IMR-90 (cell line): ENCODE results near the gene SH3BP2. TPM values are rescaled to one million over a fixed set of nuclear protein-coding genes. Genes with fewer than 3 reads are reported as not detected.

Experiments
- ATAC-seq: fragments of 200-7000 bp; cut with Tn5 transposase; 2 replicates; pipeline ENCODE4 v1.9.1; 2020; ENCODE audit warnings: low read depth, mild to moderate bottlenecking, moderate library complexity
- BruUV-seq: library from RNA; stranded (reverse); fragments of 400-500 nt; replicated peaks from 2 replicates; lab custom pipeline; 2021; lab: Mats Ljungman, UMichigan
- CTCF ChIA-PET: fragments of 300-600 bp; formaldehyde crosslinking; extraction: SDS; loops from one replicate; lab custom pipeline; 2021; ENCODE audit warnings: antibody characterized with exemption; lab: Yijun Ruan, JAX
- POLR2A ChIA-PET: fragments of 300-600 bp; sonication (Branson Sonifier 250); formaldehyde crosslinking; loops from one replicate; lab custom pipeline; 2022; ENCODE audit warnings: antibody characterized with exemption; ENCODE audit not compliant: unreplicated experiment; lab: Charles Lee
- DNase-seq: peaks from one replicate; pipeline ENCODE4 v3.0.0; 2013
- H2AFZ ChIP-seq: replicated peaks from 2 replicates; pipeline ENCODE3; 2013; ENCODE audit warnings: low read length, mild to moderate bottlenecking; ENCODE audit not compliant: poor library complexity
- H2AK5ac ChIP-seq: 2 replicates; pipeline ENCODE4 v1.6.1; 2013; ENCODE audit warnings: low read depth, low read length, inconsistent platforms
- H2AK9ac ChIP-seq: replicated peaks from 2 replicates; pipeline ENCODE3; 2013; ENCODE audit warnings: mild to moderate bottlenecking, low read depth, low read length, moderate library complexity; ENCODE audit not compliant: poor library complexity
- H2BK120ac ChIP-seq: 2 replicates; pipeline ENCODE4 v1.6.1; 2013; ENCODE audit warnings: low read depth, low read length, inconsistent platforms
- H2BK15ac ChIP-seq: 3 replicates; pipeline ENCODE4 v1.6.1; 2013; ENCODE audit warnings: low read depth, low read length, inconsistent platforms
- H2BK20ac ChIP-seq: 2 replicates; pipeline ENCODE4 v1.6.1; 2013; ENCODE audit warnings: low read depth, mild to moderate bottlenecking, inconsistent platforms, low read length, moderate library complexity
- H2BK5ac ChIP-seq: 2 replicates; pipeline ENCODE4 v1.6.1; 2013; ENCODE audit warnings: mild to moderate bottlenecking, low read depth, low read length, inconsistent platforms; ENCODE audit not compliant: poor library complexity, severe bottlenecking
- H3K14ac ChIP-seq: replicated peaks from 2 replicates; pipeline ENCODE4 v1.6.1; 2013; ENCODE audit warnings: low read depth, low read length, inconsistent platforms
- H3K18ac ChIP-seq: 2 replicates; pipeline ENCODE4 v1.6.1; 2013; ENCODE audit warnings: low read depth, low read length, control low read depth
- H3K23ac ChIP-seq: 2 replicates; pipeline ENCODE4 v1.6.1; 2013; ENCODE audit warnings: low read depth, low read length, inconsistent platforms
- H3K27ac ChIP-seq: 2 replicates; pipeline ENCODE4 v1.5.1; 2013; ENCODE audit warnings: mild to moderate bottlenecking, control low read depth, low read length; ENCODE audit not compliant: insufficient read depth
- H3K27me3 ChIP-seq: 2 replicates; pipeline ENCODE4 v1.6.1; 2013; ENCODE audit warnings: low read length; ENCODE audit not compliant: control insufficient read depth, insufficient read depth
- H3K36me3 ChIP-seq: 2 replicates; pipeline ENCODE4 v1.6.1; 2013; ENCODE audit warnings: low read length, mixed read lengths; ENCODE audit not compliant: control insufficient read depth, insufficient read depth
- H3K4ac ChIP-seq: 2 replicates; pipeline ENCODE4 v1.6.1; 2013; ENCODE audit warnings: low read depth, low read length, inconsistent platforms
- H3K4me1 ChIP-seq: 2 replicates; pipeline ENCODE4 v1.6.1; 2013; ENCODE audit warnings: low read length, mixed read lengths; ENCODE audit not compliant: control insufficient read depth, insufficient read depth
- H3K4me2 ChIP-seq: 2 replicates; pipeline ENCODE4 v1.6.1; 2013; ENCODE audit warnings: low read depth, mild to moderate bottlenecking, control low read depth, low read length, moderate library complexity
- H3K4me3 ChIP-seq: 2 replicates; pipeline ENCODE4 v1.5.1; 2013; ENCODE audit warnings: low read depth, mild to moderate bottlenecking, control low read depth, low read length, moderate library complexity; ENCODE audit not compliant: insufficient read depth
- H3K56ac ChIP-seq: 2 replicates; pipeline ENCODE4 v1.6.1; 2013; ENCODE audit warnings: low read length, inconsistent platforms; ENCODE audit not compliant: insufficient read depth; ENCODE audit errors: extremely low read depth
- H3K79me1 ChIP-seq, 2 experiments: 2 replicates each; pipeline ENCODE4 v1.6.1; 2013; ENCODE audit warnings: low read length in 2 of 2, inconsistent platforms in 1 of 2, low read depth in 1 of 2
- H3K9ac ChIP-seq: 2 replicates; pipeline ENCODE4 v1.6.1; 2013; ENCODE audit warnings: low read depth, low read length, control low read depth
- H3K9me1 ChIP-seq: 2 replicates; pipeline ENCODE4 v1.6.1; 2013; ENCODE audit warnings: low read length, inconsistent platforms; ENCODE audit not compliant: insufficient read depth
- H3K9me3 ChIP-seq: 2 replicates; pipeline ENCODE4 v1.6.1; 2013; ENCODE audit warnings: low read length; ENCODE audit not compliant: control insufficient read depth, insufficient read depth
- H4K20me1 ChIP-seq: 2 replicates; pipeline ENCODE4 v1.6.1; 2013; ENCODE audit warnings: low read length, inconsistent platforms; ENCODE audit not compliant: insufficient read depth
- H4K5ac ChIP-seq: 2 replicates; pipeline ENCODE4 v1.6.1; 2013; ENCODE audit warnings: mild to moderate bottlenecking, low read depth, low read length, control low read depth
- H4K8ac ChIP-seq, 2 experiments: 2 replicates each; pipeline ENCODE4 v1.6.1; 2013; ENCODE audit warnings: low read depth in 2 of 2, low read length in 2 of 2, control low read depth in 1 of 2, inconsistent platforms in 1 of 2
- H4K91ac ChIP-seq: 2 replicates; pipeline ENCODE4 v1.6.1; 2013; ENCODE audit warnings: low read depth, low read length, inconsistent platforms; ENCODE audit not compliant: insufficient read depth
- CEBPB ChIP-seq: IDR thresholded peaks from 2 replicates; pipeline ENCODE4 v1.6.1; 2012; ENCODE audit warnings: low read depth, low read length, improper control_type of control experiment
- MXI1 ChIP-seq: IDR thresholded peaks from 2 replicates; pipeline ENCODE4 v1.6.1; 2012; ENCODE audit warnings: low read depth, mild to moderate bottlenecking, low read length, moderate library complexity, borderline replicate concordance
- WGBS, 2 experiments: methylation state at CpG; one replicate each; pipeline versions ENCODE4 v1.1.5 to v1.1.7; 2013; ENCODE audit warnings: missing lambda C conversion rate in 2 of 2; ENCODE audit not compliant: insufficient read length in 1 of 2; ENCODE audit errors: extremely low coverage in 2 of 2; 5-methylcytosine and 5-hydroxymethylcytosine counted together
- dilution Hi-C: fragments of 300-500 bp; cut with HindIII; formaldehyde crosslinking; loops from one replicate; pipeline ENCODE4 v1.14.3; 2018; ENCODE audit warnings: low sequenced_read_pairs; ENCODE audit not compliant: unreplicated experiment
- in situ Hi-C: fragments of 300-500 bp; cut with MboI; formaldehyde crosslinking; loops from 3 replicates; pipeline ENCODE4 v1.14.3; 2019; ENCODE audit warnings: low sequenced_read_pairs, inconsistent platforms, mixed read lengths
- intact Hi-C: fragments of 100-400 bp; cut with micrococcal nuclease; formaldehyde crosslinking; loops from 2 replicates; pipeline ENCODE4 v1.10.0; 2022
- polyA plus RNA-seq, 3 experiments: library from polyadenylated mRNA; depleted of rRNA; stranded (reverse); fragments of >200 nt; gene quantifications; 2 replicates each; pipeline ENCODE4 v1.2.3, GENCODE V29; 2012; ENCODE audit warnings: low replicate concordance in 1 of 3
- total RNA-seq: library from RNA; depleted of rRNA; stranded (reverse); fragments of >200 nt; gene quantifications from 2 replicates; pipeline ENCODE4 v1.2.3, GENCODE V29; 2012

Gene SH3BP2
- total and polyA plus RNA-seq, 2 of the 4 experiments (the other 2 are of a cell fraction), result 9.0 to 37.2 TPM

DNA sequence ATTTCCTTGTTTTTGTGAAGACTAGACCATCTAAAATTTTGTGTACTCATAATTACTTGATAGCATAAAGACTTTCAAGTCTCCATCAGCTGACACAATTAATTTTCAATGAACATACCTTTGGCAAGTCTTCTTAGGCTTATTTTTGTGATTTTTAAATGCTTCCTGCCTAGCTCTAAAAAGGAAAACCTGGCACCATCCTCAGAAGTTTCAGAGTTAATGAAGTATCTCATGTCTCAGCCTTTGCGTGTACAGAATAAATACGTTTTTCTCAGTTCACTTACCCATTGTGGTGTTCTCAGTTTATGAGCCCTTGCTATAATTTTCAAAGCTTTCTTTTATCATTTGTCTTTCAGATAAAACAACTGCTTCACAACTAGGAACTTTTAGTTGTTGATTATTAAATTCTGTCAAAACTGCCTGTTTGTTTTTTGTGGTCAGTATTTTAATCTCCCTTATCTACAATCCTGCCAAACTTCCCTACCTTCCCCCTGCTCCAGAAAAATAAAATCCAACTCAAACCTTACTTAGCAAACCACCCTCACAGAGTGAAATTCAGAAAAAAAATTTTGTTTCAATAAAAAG is 72.4 kb downstream of the SH3BP2 start:
- POLR2A ChIA-PET, result no interaction called here
- Histone ChIP-seq H3K4me1 (peaks cover 43% of the 10 kb centered on the region), H2AK9ac (no peak overlapping the region), H4K91ac (no peak overlapping the region), H3K23ac (no peak overlapping the region), H4K20me1 (peaks cover 92% of the 10 kb centered on the region), H2BK5ac (no peak overlapping the region), H3K9me3 (no peaks in the 10 kb centered on the region), H3K56ac (no peak overlapping the region), H3K9me1 (peaks cover 35% of the 10 kb centered on the region), H3K36me3 (no peaks in the 10 kb centered on the region; the same call in 1 of the 2 replicates), H4K8ac (no peak overlapping the region), H2BK15ac (no peak overlapping the region), H2BK20ac (no peak overlapping the region), H3K18ac (no peak overlapping the region), H4K5ac (no peak overlapping the region), H3K14ac (no peak overlapping the region), H3K79me1 (peaks cover 22 to 89% of the 10 kb centered on the region in 2 experiments), H2AK5ac (no peak overlapping the region), H2BK120ac (no peak overlapping the region), H3K9ac (no peak overlapping the region), H2AFZ (no peak overlapping the region), H3K27me3 (no peaks in the 10 kb centered on the region), H3K4me2 (no peak overlapping the region), H3K4ac (no peak overlapping the region), H3K27ac (no peak overlapping the region), H3K4me3 (no peak overlapping the region)
- no TSS peak for BruUV-seq
- intact Hi-C loops (no loop called here), in situ Hi-C loops (no loop called here), dilution Hi-C loops (no loop called here)
- CTCF ChIA-PET, result no interaction called here
- no peak for TF ChIP-seq CEBPB
- no peak for TF ChIP-seq MXI1
- ATAC-seq, result no peak
- no CpG with 5 or more reads among the region's 2 CpGs for WGBS, 2 experiments
- DNase-seq, result no peak
